Measurements from ENCODE around the gene C19orf38. TPM values are rescaled to one million over a fixed set of nuclear protein-coding genes. Genes with fewer than 3 reads are reported as not detected.

The C19orf38 gene
- total and polyA plus RNA-seq, 2 of the 4 experiments (the other 2 are of a cell fraction), result 0.18 to 0.19 TPM

- no peak for DNase-seq
- H4K91ac ChIP-seq (ENCODE audit: insufficient read depth, low read depth, low read length), result no peak overlapping the region
- no peaks in the 10 kb centered on the region for H3K9me3 ChIP-seq (ENCODE audit: control insufficient read depth, insufficient read depth, low read length)
- TF ChIP-seq MXI1 (IDR thresholded peaks at IDR 0.05; ENCODE audit: borderline replicate concordance, low read depth, low read length), result no peak
- no peak for TF ChIP-seq RCOR1 (IDR thresholded peaks at IDR 0.05; ENCODE audit: insufficient replicate concordance, low read length)
- TF ChIP-seq RFX5 (IDR thresholded peaks at IDR 0.05; ENCODE audit: low read depth, low read length), result no peak
- no peak for TF ChIP-seq MAZ (IDR thresholded peaks at IDR 0.05; ENCODE audit: borderline replicate concordance, low read depth, low read length)
- no peak for TF ChIP-seq FOS (IDR thresholded peaks at IDR 0.05; ENCODE audit: low read depth, low read length)
- no peak for TF ChIP-seq CHD1 (IDR thresholded peaks at IDR 0.05; ENCODE audit: low read depth, low read length)
- TF ChIP-seq USF2 (IDR thresholded peaks at IDR 0.05; ENCODE audit: low read depth, low read length), result no peak
- no peak for TF ChIP-seq CEBPB (IDR thresholded peaks at IDR 0.05; ENCODE audit: low read depth, low read length)
- no peak for TF ChIP-seq POLR2A (IDR thresholded peaks at IDR 0.05; ENCODE audit: low read depth, low read length)
- no peak for TF ChIP-seq BHLHE40 (IDR thresholded peaks at IDR 0.05; ENCODE audit: low read depth, low read length)
- no peak for TF ChIP-seq CTCF (conservative IDR thresholded peaks at IDR 0.05; ENCODE audit: low read depth, low read length)
- TF ChIP-seq SMC3 (IDR thresholded peaks at IDR 0.05; ENCODE audit: low read depth, low read length), result no peak
- TF ChIP-seq ELK1 (IDR thresholded peaks at IDR 0.05; ENCODE audit: borderline replicate concordance, low read depth, low read length), result no peak
- no peak for TF ChIP-seq RAD21 (IDR thresholded peaks at IDR 0.05; ENCODE audit: low read length)
- TF ChIP-seq MAFK (IDR thresholded peaks at IDR 0.05; ENCODE audit: low read depth, low read length), result no peak
- TF ChIP-seq NFE2L2 (IDR thresholded peaks at IDR 0.05; ENCODE audit: low read depth, low read length), result no peak
- no peak overlapping the region for H4K8ac ChIP-seq (ENCODE audit: low read depth in 2 of 2, low read length in 2 of 2)
- H2BK15ac ChIP-seq (ENCODE audit: low read depth, low read length), result no peak overlapping the region
- intact Hi-C loops (cut with micrococcal nuclease) (no loop called here), in situ Hi-C loops (cut with MboI; ENCODE audit: low sequenced_read_pairs) (no loop called here), dilution Hi-C loops (cut with HindIII; ENCODE audit: low sequenced_read_pairs, unreplicated experiment) (no loop called here)
- BruUV-seq (replicated peaks), result no TSS peak
- H2AFZ ChIP-seq (replicated peaks; ENCODE audit: low read length, poor library complexity), result no peak overlapping the region
- peaks cover 61% of the 10 kb centered on the region for H4K20me1 ChIP-seq (ENCODE audit: insufficient read depth, low read length)
- no peak overlapping the region for H3K4ac ChIP-seq (ENCODE audit: low read depth, low read length)
- no peak overlapping the region for H3K56ac ChIP-seq (ENCODE audit: extremely low read depth, insufficient read depth, low read length)
- H3K79me1 ChIP-seq (ENCODE audit: low read depth in 1 of 2, low read length in 2 of 2), result peaks cover 20 to 81% of the 10 kb centered on the region in 2 experiments
- no peak overlapping the region for H2BK120ac ChIP-seq (ENCODE audit: low read depth, low read length)
- peaks cover 29% of the 10 kb centered on the region for H3K9me1 ChIP-seq (ENCODE audit: insufficient read depth, low read length)
- no peak overlapping the region for H3K23ac ChIP-seq (ENCODE audit: low read depth, low read length)
- H3K18ac ChIP-seq (ENCODE audit: low read depth, low read length), result no peak overlapping the region
- H3K36me3 ChIP-seq (ENCODE audit: control insufficient read depth, insufficient read depth, low read length), result 0 out of 2 replicates have a peak, but pooled peaks cover 2% of the 10 kb centered on the region
- ChIA-PET CTCF (no interaction called here), POLR2A (ENCODE audit: unreplicated experiment) (no interaction called here)
- no peak overlapping the region for H2BK5ac ChIP-seq (ENCODE audit: low read depth, low read length, poor library complexity, severe bottlenecking)
- H3K4me2 ChIP-seq (ENCODE audit: low read depth, low read length), result no peak overlapping the region
- H3K4me3 ChIP-seq (ENCODE audit: insufficient read depth, low read depth, low read length), result no peak overlapping the region
- no peak overlapping the region for H2AK5ac ChIP-seq (ENCODE audit: low read depth, low read length)
- H2AK9ac ChIP-seq (replicated peaks; ENCODE audit: low read depth, low read length, poor library complexity), result no peak overlapping the region
- no peak overlapping the region for H4K5ac ChIP-seq (ENCODE audit: low read depth, low read length)
- no peak overlapping the region for H3K14ac ChIP-seq (replicated peaks; ENCODE audit: low read depth, low read length)
- no peak overlapping the region for H3K27ac ChIP-seq (ENCODE audit: insufficient read depth, low read length)
- no peaks in the 10 kb centered on the region for H3K27me3 ChIP-seq (ENCODE audit: control insufficient read depth, insufficient read depth, low read length)
- no peak overlapping the region for H3K9ac ChIP-seq (ENCODE audit: low read depth, low read length)
- ATAC-seq (ENCODE audit: low read depth), result no peak
- WGBS, 2 experiments (ENCODE audit: extremely low coverage in 2 of 2, insufficient read length in 1 of 2), result 47% methylated on average over 9 of the region's 13 CpGs; no CpG with 5 or more reads in 1 of the 2 experiments
- no peak overlapping the region for H2BK20ac ChIP-seq (ENCODE audit: low read depth, low read length)
- peaks cover 16% of the 10 kb centered on the region for H3K4me1 ChIP-seq (ENCODE audit: control insufficient read depth, insufficient read depth, low read length)
Observed at GRCh38 chr19:10888421-10888866, 40.2 kb downstream of the C19orf38 start.

Measured in IMR-90 (cell line).